Neutrophil (primary cell): ENCODE results near the gene PLEKHN1.

Experiments used
- H3K27ac ChIP-seq: fragments of 200-600 bp; sonication (generic); 2 replicates; pipeline ENCODE4 v1.5.1; 2016; ENCODE audit warnings: mild to moderate bottlenecking, moderate library complexity
- H3K27me3 ChIP-seq: fragments of 200-600 bp; sonication (generic); 2 replicates; pipeline ENCODE4 v1.6.0; 2016; ENCODE audit warnings: mild to moderate bottlenecking
- H3K36me3 ChIP-seq: fragments of 200-600 bp; sonication (generic); 2 replicates; pipeline ENCODE4 v1.5.1; 2017
- H3K4me1 ChIP-seq, 2 experiments: fragments of 200-600 bp in 1 of 2; sonication (generic) in 1 of 2; 1 replicate in 1 of 2; 2 replicates in 1 of 2; pipeline versions ENCODE4 v1.5.1 to v1.6.1; 2013 to 2016; ENCODE audit warnings: low read depth in 1 of 2, low read length in 1 of 2, mild to moderate bottlenecking in 1 of 2, moderate library complexity in 1 of 2; ENCODE audit not compliant: control insufficient read depth in 1 of 2, insufficient read depth in 1 of 2
- H3K4me3 ChIP-seq, 2 experiments: fragments of 200-600 bp in 1 of 2; sonication (generic) in 1 of 2; 1 replicate in 1 of 2; 2 replicates in 1 of 2; pipeline ENCODE4 v1.5.1; 2013 to 2016; ENCODE audit warnings: low read depth in 1 of 2, low read length in 1 of 2, mild to moderate bottlenecking in 1 of 2, moderate library complexity in 1 of 2
- H3K9me3 ChIP-seq: fragments of 200-600 bp; sonication (generic); 2 replicates; pipeline ENCODE4 v1.5.1; 2016
- CTCF ChIP-seq: fragments of 200-600 bp; sonication (generic); IDR thresholded peaks from 2 replicates; pipeline ENCODE4 v1.5.1; 2016; ENCODE audit warnings: antibody characterized with exemption

Gene PLEKHN1

GRCh38 chr1:923991-924655 is 42.2 kb upstream of the PLEKHN1 start:
- Histone ChIP-seq H3K27ac (no peak overlapping the region), H3K27me3 (peaks cover 97% of the 10 kb centered on the region), H3K36me3 (no peaks in the 10 kb centered on the region), H3K4me1 (peaks cover 11 to 19% of the 10 kb centered on the region in 2 experiments), H3K9me3 (no peaks in the 10 kb centered on the region), H3K4me3 (no peak overlapping the region)
- TF ChIP-seq CTCF, result no peak

GRCh38 chr1:924656-925560 is 41.4 kb upstream of the PLEKHN1 start:
- H3K4me1 ChIP-seq, result peaks cover 11 to 19% of the 10 kb centered on the region in 2 experiments
- no peaks in the 10 kb centered on the region for H3K36me3 ChIP-seq
- no peak overlapping the region for H3K27ac ChIP-seq
- H3K9me3 ChIP-seq, result no peaks in the 10 kb centered on the region
- no peak for TF ChIP-seq CTCF
- H3K27me3 ChIP-seq, result peaks cover 99% of the 10 kb centered on the region
- H3K4me3 ChIP-seq, result no peak overlapping the region

GRCh38 chr1:925561-926421 is 40.5 kb upstream of the PLEKHN1 start:
- Histone ChIP-seq H3K4me3 (no peak overlapping the region), H3K4me1 (peaks cover 11 to 19% of the 10 kb centered on the region in 2 experiments), H3K36me3 (no peaks in the 10 kb centered on the region), H3K27me3 (peaks cover 94% of the 10 kb centered on the region), H3K9me3 (no peaks in the 10 kb centered on the region), H3K27ac (no peak overlapping the region)
- TF ChIP-seq CTCF, result no peak

- no peak overlapping the region for H3K4me3 ChIP-seq
- TF ChIP-seq CTCF, result no peak
- peaks cover 11 to 19% of the 10 kb centered on the region in 2 experiments for H3K4me1 ChIP-seq
- H3K27me3 ChIP-seq, result peaks cover 94% of the 10 kb centered on the region
- H3K36me3 ChIP-seq, result no peaks in the 10 kb centered on the region
- H3K27ac ChIP-seq, result no peak overlapping the region
- H3K9me3 ChIP-seq, result no peaks in the 10 kb centered on the region
Measured at GRCh38 chr1:927234-927633, 39.0 kb upstream of the PLEKHN1 start.

- H3K4me3 ChIP-seq, result no peak overlapping the region
- no peaks in the 10 kb centered on the region for H3K36me3 ChIP-seq
- no peaks in the 10 kb centered on the region for H3K9me3 ChIP-seq
- peaks cover 94% of the 10 kb centered on the region for H3K27me3 ChIP-seq
- no peak overlapping the region for H3K27ac ChIP-seq
- H3K4me1 ChIP-seq, result peaks cover 11 to 19% of the 10 kb centered on the region in 2 experiments
- no peak for TF ChIP-seq CTCF
Measured at GRCh38 chr1:927748-928147, 38.5 kb upstream of the PLEKHN1 start.
